KOPT-K1 (cell line): ENCODE data around the gene PROSER3.

Experiments used
- H3K27ac ChIP-seq: fragments of 200-600 bp; sonication (generic); 2 replicates; pipeline ENCODE4 v1.5.1; 2016; ENCODE audit warnings: antibody characterized with exemption, mild to moderate bottlenecking, low read depth, low read length; ENCODE audit not compliant: poor library complexity, severe bottlenecking
- H3K36me3 ChIP-seq: fragments of 200-600 bp; sonication (generic); 2 replicates; pipeline ENCODE4 v1.5.1; 2017; ENCODE audit warnings: antibody characterized with exemption, mild to moderate bottlenecking, low read length, moderate library complexity; ENCODE audit not compliant: insufficient read depth
- H3K9me3 ChIP-seq: fragments of 200-600 bp; sonication (generic); 2 replicates; pipeline ENCODE4 v1.5.1; 2017; ENCODE audit warnings: antibody characterized with exemption, low read length, mild to moderate bottlenecking; ENCODE audit not compliant: insufficient read depth, poor library complexity, severe bottlenecking

The PROSER3 gene

DNA sequence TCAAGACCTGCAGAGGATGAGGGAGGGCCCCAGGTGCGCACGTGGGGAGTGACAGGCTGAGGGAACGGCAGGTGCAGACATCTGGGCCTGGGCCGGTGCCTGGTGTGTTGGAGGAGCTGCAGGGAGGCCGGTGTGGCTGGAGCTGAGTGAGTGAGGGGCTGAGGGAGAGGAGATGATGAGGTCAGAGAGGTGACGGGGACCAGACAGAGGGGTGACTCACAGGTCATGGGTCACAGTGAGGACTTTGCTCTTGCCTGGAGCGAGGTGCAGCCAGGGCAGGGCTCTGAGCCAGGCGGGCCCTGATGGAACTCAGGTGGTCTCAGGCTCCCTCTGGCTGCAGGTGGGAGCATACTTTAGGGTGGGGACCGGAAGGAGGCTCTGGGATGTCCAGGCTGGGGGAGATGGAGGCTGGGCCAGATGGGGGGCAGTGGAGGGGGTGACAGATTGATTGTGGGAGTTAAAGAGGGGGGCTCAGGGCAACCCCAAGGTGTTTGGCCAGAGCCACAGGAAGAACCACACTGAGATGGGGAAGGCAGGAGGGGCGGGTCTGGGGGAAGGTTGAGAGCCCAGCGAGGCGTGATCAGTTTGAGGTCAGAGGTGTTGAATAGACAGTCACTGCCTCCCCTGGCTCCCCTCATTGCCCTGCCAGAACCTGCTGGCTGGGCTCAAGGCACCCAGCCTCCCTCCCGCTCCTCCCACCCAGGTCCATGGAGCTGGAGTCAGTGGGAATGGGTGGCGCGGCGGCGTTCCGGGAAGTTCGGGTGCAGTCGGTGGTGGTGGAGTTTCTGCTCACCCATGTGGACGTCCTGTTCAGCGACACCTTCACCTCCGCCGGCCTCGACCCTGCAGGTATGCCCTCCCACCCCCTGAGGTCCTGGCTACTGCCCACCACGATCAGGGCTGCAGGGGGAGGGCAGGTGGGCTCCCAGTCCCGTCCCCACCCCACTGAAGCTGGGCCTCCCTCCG, 25.8 kb downstream of the PROSER3 start:
- Histone ChIP-seq H3K9me3 (no peaks in the 10 kb centered on the region), H3K36me3 (peaks cover 88% of the 10 kb centered on the region), H3K27ac (no peak overlapping the region)

- Histone ChIP-seq H3K36me3 (peaks cover 78% of the 10 kb centered on the region), H3K9me3 (no peaks in the 10 kb centered on the region), H3K27ac (no peak overlapping the region)
These were observed 26.7 kb downstream of the PROSER3 start for GRCh38 chr19:35784503-35785338.

DNA sequence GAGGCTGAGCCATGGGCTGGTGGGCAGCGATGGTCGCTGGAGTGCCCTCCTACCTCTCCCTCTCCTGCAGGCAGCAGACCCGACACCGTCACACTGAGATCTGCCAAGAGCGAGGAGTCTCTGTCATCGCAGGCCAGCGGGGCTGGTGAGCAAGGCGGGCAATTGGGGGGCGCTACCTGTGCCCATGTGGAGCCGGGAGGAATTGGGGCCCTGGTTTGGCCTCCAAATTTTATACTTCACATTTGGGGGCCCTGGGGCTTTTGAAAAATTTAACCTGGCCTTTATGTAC, 27.3 kb downstream of the PROSER3 start:
- peaks cover 73% of the 10 kb centered on the region for H3K36me3 ChIP-seq

GRCh38 chr19:35786299-35787160, 28.6 kb downstream of the PROSER3 start:
- no peak overlapping the region for H3K27ac ChIP-seq
- peaks cover 60% of the 10 kb centered on the region for H3K36me3 ChIP-seq
- no peaks in the 10 kb centered on the region for H3K9me3 ChIP-seq

More for the DNA sequence above, 27.3 kb downstream of the PROSER3 start:
- Histone ChIP-seq H3K27ac (no peak overlapping the region), H3K9me3 (no peaks in the 10 kb centered on the region)

DNA sequence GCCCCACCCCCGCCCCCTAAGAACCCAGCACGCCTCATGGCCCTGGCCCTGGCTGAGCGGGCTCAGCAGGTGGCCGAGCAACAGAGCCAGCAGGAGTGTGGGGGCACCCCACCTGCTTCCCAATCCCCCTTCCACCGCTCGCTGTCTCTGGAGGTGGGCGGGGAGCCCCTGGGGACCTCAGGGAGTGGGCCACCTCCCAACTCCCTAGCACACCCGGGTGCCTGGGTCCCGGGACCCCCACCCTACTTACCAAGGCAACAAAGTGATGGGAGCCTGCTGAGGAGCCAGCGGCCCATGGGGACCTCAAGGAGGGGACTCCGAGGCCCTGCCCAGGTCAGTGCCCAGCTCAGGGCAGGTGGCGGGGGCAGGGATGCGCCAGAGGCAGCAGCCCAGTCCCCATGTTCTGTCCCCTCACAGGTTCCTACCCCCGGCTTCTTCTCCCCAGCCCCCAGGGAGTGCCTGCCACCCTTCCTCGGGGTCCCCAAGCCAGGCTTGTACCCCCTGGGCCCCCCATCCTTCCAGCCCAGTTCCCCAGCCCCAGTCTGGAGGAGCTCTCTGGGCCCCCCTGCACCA, 29.3 kb downstream of the PROSER3 start:
- no peaks in the 10 kb centered on the region for H3K9me3 ChIP-seq
- peaks cover 52% of the 10 kb centered on the region for H3K36me3 ChIP-seq
- no peak overlapping the region for H3K27ac ChIP-seq

DNA sequence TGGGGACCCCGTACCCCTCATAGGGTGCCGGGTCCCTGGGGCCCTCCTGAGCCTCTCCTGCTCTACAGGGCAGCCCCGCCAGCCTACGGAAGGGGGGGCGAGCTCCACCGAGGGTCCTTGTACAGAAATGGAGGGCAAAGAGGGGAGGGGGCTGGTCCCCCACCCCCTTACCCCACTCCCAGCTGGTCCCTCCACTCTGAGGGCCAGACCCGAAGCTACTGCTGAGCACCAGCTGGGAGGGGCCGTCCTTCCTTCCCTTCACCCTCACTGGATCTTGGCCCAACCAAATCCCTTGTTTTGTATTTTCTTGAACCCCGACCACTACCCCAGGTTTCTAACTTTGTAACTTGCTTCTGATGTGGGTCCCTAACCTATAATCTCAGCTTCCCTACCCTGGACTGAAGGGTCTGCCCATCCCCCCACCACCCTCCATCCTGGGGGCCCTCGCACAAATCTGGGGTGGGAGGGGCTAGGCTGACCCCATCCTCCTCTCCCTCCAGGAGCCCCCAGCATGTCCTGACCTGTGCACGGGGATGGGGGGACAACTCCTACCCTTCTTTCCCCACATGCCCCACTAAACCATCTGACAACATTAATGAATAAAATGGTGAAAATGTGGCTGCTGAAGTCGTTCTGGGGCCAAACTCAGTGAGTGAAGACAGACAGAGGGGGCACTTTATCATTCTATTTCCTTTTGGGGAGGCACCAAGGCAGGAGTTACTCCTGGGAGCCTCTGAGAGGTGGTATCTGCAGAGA, 30.4 kb downstream of the PROSER3 start:
- no peak overlapping the region for H3K27ac ChIP-seq
- H3K36me3 ChIP-seq = peaks cover 42% of the 10 kb centered on the region
- H3K9me3 ChIP-seq = no peaks in the 10 kb centered on the region

DNA sequence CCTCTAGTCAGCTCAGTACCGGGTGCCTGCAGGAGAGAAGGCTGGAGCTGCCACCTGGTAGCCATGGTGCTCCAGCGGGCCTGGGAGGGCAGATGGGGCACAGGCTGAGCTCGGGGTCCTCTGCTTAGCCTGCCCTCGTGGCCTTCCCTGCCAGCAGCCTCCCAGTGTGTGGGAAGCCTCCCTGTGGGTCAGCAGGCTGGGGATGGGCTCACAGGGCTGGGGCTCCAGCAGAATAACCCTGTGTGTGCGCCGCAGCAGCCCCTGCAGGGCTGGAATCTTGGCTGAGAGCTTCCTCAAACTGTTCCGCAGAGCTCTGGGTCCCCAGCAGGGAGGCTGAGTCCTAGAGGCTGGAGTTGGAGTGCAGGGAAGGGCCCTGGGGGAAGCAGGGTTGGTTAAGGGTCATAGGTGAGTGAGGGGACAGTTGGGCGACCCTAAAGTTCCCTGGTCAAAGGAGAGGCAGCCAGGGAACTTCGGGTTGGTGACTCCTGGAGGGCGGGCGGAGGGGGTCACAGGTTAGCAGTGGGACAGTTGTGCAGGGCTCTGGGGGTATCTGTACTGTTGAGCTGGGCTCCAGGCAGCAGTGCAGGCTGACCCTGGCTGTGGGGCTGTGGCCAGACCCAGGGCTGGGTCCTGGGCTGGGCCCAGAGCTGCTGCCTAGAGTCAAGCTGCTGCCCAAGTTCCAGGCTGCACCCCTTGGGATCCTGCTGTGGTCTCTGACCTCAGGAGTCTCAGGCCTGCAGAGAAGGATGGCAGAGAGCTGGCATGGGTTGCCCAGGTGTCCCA, 31.4 kb downstream of the PROSER3 start:
- Histone ChIP-seq H3K36me3 (peaks cover 32% of the 10 kb centered on the region), H3K27ac (no peak overlapping the region), H3K9me3 (no peaks in the 10 kb centered on the region)

DNA sequence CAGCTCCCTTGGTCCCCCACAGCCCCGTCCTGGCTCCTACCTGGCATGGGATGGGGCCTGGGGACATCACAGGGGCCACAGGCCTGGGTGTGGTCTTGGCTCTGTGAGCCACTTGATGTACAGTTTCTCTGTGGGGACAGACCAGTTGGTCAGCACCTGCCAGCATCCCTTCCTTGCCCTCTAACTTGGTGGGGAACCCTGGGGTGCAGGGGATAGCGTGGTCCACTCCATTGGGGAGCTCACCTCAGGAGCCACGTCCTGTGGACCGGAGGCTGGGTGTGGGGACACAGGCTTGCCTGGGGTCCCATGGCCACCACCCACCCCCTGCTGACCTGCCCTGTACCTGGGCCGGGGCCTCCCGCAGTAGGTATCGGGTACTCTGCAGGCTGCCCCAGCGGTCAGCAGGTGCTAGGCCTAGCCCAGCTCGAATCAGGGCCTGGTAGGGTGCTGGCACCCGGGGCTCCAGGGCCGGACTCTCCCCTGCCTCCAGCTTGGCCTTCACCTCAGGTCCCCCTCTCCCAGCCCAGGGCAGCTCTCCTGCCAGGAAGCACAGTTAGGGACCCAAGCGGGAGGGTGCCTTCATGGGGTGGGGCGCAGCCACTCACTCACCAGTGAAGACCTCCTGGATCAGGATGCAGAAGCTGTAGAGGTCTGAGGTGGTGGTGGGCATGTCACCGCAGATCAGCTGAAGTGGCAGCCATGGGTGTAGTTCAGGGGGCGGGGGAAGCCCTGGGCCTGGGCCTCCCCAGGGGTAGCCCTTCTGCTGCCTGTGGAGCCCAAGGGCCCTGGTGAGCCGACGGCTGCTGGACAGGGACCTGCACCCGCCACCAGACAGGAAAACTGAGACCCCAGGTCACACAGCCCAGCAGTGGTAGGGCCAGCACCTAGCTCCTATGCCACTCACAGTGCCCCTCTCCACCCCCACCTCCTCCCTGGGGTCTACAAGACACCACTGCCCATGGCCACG, 32.3 kb downstream of the PROSER3 start:
- Histone ChIP-seq H3K36me3 (peaks cover 26% of the 10 kb centered on the region), H3K27ac (no peak overlapping the region), H3K9me3 (no peaks in the 10 kb centered on the region)

- H3K9me3 ChIP-seq = no peaks in the 10 kb centered on the region
- no peak overlapping the region for H3K27ac ChIP-seq
- peaks cover 17% of the 10 kb centered on the region for H3K36me3 ChIP-seq
These were observed 33.2 kb downstream of the PROSER3 start for GRCh38 chr19:35790981-35791813.

GRCh38 chr19:35791814-35792279, 33.9 kb downstream of the PROSER3 start:
- Histone ChIP-seq H3K27ac (no peak overlapping the region), H3K36me3 (peaks cover 11% of the 10 kb centered on the region), H3K9me3 (no peaks in the 10 kb centered on the region)

DNA sequence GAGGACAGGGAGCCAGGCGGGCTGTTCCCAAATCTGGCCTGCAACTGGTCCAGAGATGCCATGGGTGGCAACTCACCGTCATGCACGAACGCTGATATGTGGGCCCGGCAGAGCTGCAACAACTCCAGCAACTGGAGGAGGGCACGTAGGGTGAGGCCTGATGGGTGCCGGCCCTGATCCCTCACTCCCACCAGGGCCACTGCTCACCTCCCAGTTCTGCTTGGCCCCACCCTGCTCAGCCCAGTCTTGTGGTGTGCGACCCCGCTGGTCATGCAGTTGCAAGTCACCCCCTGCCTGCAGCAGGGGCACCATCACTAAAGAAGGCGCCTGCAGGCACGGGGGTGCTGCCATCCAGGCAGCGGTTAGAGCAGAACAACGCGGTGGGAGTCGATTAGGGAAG, 34.3 kb downstream of the PROSER3 start:
- Histone ChIP-seq H3K9me3 (no peaks in the 10 kb centered on the region), H3K36me3 (peaks cover 7% of the 10 kb centered on the region), H3K27ac (no peak overlapping the region)

GRCh38 chr19:35792888-35793287, 34.9 kb downstream of the PROSER3 start:
- Histone ChIP-seq H3K36me3 (peaks cover under 1% of the 10 kb centered on the region; the same call in 1 of the 2 replicates), H3K9me3 (no peaks in the 10 kb centered on the region), H3K27ac (no peak overlapping the region)
